Ovary (tissue), 9 donors: ENCODE measurements around the gene BUD23. TPM values are rescaled to one million over a fixed set of nuclear protein-coding genes. Genes with fewer than 3 reads are reported as not detected.

ENCODE experiments used
- DNase-seq, 5 donors: peaks; one replicate each; pipeline ENCODE4 v3.0.0-alpha.2; 2019 to 2020
- H3K27ac ChIP-seq, 2 donors: fragments of 200-600 bp; one replicate each; pipeline versions ENCODE4 v1.5.1 to v1.8.0; 2019 to 2022
- H3K27me3 ChIP-seq: fragments of 200-600 bp; one replicate; pipeline ENCODE4 v1.8.0; 2022
- H3K36me3 ChIP-seq: fragments of 200-600 bp; sonication (generic); one replicate; pipeline ENCODE4 v1.5.1; 2019
- H3K4me1 ChIP-seq: one replicate; pipeline ENCODE4 v1.8.1; 2013; ENCODE audit warnings: mild to moderate bottlenecking, moderate library complexity; ENCODE audit not compliant: insufficient read depth
- H3K4me3 ChIP-seq: fragments of 200-600 bp; sonication (generic); one replicate; pipeline ENCODE4 v1.5.1; 2017
- H3K9me3 ChIP-seq, 2 donors: fragments of 200-600 bp in 1 of 2; sonication (generic) in 1 of 2; one replicate each; pipeline versions ENCODE4 v1.5.1 to v1.8.1; 2013 to 2019; ENCODE audit warnings: mild to moderate bottlenecking in 1 of 2, moderate library complexity in 1 of 2
- EP300 ChIP-seq: sonication (generic); formaldehyde crosslinking; IDR thresholded peaks from one replicate; pipeline ENCODE4 v1.6.1; 2017; ENCODE audit warnings: antibody characterized with exemption
- POLR2A ChIP-seq: fragments of 450-650 bp; IDR thresholded peaks from one replicate; pipeline ENCODE4 v1.6.1; 2017; ENCODE audit warnings: antibody characterized with exemption, mild to moderate bottlenecking, moderate library complexity
- WGBS, 3 donors: extraction: QIAGEN DNeasy Blood & Tissue Kit in 1 of 3; methylation state at CpG; one replicate each; pipeline versions ENCODE4 v1.1.5 to v1.1.7; 2013 to 2017; 5-methylcytosine and 5-hydroxymethylcytosine counted together
- intact Hi-C, 4 donors: fragments of 100-400 bp; cut with DNase I; formaldehyde crosslinking; loops; one replicate each; pipeline versions ENCODE4 v1.11.0 to v1.15.1; 2022 to 2023
- polyA plus RNA-seq, 2 donors: library from polyadenylated mRNA; stranded (reverse); fragments of 200-250 nt in 1 of 2; fragments of 350-450 nt in 1 of 2; fragmentation: Illumina TruSeq in 1 of 2; extraction: RNeasy Lipid Tissue Mini Kit (QIAGEN cat#74804) in 1 of 2; gene quantifications; one replicate each; pipeline ENCODE4 v1.2.3, GENCODE V29; 2013 to 2014
- total RNA-seq, 7 donors: library from RNA; depleted of rRNA in 2 of 7; stranded (reverse); fragments of >200 nt in 2 of 7; fragmentation: NEBNext Ultra II Directional in 3 of 7; extraction: Animal tissue kit (Norgen Biotek cat#: 25700) in 3 of 7; gene quantifications; one replicate each; pipeline versions ENCODE4 v1.1.0 to v1.2.4, GENCODE V29; 2016 to 2023
- TF ChIP-seq, protein P1 (sequence below), 3 donors: fragments of 450-650 bp in 2 of 3; fragments of 200-600 bp in 1 of 3; IDR thresholded peaks; one replicate each; pipeline versions ENCODE4 v1.5.1 to v1.8.0; 2016 to 2022; ENCODE audit warnings: antibody characterized with exemption in 3 of 3, mild to moderate bottlenecking in 1 of 3
- donor health status: DM: no; HTN: no; CAD: no; lungs with moderate emphysema.
- donor health status: DM: no; HTN: no; CAD: no.
- donor health status: Bipolar disorder and iron deficiency.
- donor health status: DM: yes; HTN: yes; CAD: no.
- donor health status: DM: no; HTN: no; CAD: no.
- donor health status: DM: yes; HTN: yes; CAD: no.

Gene BUD23
- total and polyA plus RNA-seq, 9 donors, result 19.8 to 62.9 (median 52.3) TPM

DNA sequence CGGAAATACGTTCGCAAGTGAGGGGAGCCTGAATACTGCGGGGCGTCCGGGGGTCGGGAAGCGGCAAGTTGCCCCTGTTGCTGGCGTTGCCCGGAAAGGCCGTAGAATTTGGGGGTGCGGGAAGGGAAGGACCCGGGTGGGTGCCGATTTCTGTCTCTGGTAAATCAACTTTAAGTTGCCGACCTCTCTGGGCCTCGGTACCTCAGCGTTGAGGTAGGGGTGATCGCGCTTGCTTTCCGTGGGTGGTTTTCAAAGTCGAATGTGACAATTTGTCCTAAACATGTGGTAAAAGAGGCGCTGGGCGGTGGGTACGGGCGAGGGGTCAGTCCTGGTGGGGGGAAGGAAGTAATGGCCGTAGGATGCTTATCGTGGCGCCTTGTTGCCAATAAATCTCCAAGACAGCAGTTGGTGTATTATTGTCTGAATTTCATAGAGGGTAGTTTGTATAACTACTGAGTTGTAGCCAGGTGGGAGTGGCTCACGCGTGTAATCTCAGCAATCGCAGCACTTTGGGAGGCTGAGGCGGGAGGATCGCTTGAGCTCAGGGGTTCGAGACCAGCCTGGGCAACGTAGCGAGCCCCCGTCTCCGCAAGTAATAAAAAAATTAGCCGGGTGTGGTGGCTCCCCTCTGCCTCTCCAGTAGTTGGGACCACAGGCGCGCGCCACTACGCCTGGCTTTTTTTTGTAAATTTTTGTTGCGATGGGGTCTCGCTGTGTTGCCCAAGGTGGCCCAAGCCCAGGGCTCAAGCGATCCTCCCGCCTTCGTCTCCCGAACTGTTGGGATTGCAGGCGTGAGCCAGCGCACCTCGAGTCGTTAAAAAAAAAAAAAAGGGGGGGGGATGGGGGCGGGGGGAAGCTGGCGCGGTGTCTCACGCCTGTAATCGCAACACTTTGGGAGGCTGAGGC lies 644 bp downstream of the BUD23 start:
- H3K36me3 ChIP-seq, result no peaks in the 10 kb centered on the region
- peak in 1 of 5 donors; percentile 18 for DNase-seq
- H3K9me3 ChIP-seq, result no peaks in the 10 kb centered on the region
- H3K4me1 ChIP-seq, result peaks cover 17% of the 10 kb centered on the region
- H3K27me3 ChIP-seq, result no peaks in the 10 kb centered on the region
- intact Hi-C loops, result loop anchor here in 1 of 4 donors (10.0 kb wide), 1 partner anchor 571 kb away; the partner anchor contains the start of gene RFC2
- TF ChIP-seq EP300 (no peak), POLR2A (no peak)
- TF ChIP-seq, protein P1, sequence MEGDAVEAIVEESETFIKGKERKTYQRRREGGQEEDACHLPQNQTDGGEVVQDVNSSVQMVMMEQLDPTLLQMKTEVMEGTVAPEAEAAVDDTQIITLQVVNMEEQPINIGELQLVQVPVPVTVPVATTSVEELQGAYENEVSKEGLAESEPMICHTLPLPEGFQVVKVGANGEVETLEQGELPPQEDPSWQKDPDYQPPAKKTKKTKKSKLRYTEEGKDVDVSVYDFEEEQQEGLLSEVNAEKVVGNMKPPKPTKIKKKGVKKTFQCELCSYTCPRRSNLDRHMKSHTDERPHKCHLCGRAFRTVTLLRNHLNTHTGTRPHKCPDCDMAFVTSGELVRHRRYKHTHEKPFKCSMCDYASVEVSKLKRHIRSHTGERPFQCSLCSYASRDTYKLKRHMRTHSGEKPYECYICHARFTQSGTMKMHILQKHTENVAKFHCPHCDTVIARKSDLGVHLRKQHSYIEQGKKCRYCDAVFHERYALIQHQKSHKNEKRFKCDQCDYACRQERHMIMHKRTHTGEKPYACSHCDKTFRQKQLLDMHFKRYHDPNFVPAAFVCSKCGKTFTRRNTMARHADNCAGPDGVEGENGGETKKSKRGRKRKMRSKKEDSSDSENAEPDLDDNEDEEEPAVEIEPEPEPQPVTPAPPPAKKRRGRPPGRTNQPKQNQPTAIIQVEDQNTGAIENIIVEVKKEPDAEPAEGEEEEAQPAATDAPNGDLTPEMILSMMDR (IDR thresholded peaks at IDR 0.05), result no peak
- 19 to 23% (median 22%) methylated on average over 58 of the region's 58 CpGs for WGBS, 3 donors
- peak overlapping the region in 1 of 2 donors; percentile 19 for H3K27ac ChIP-seq
- H3K4me3 ChIP-seq, result peak overlapping the region; percentile 89

- 93 to 94% (median 93%) methylated on average over 18 of the region's 18 CpGs for WGBS, 3 donors
- intact Hi-C loops, result loop anchor here in 1 of 4 donors (10.0 kb wide), 1 partner anchor 569 kb away; the partner anchor contains the start of gene RFC2
- Histone ChIP-seq H3K36me3 (no peaks in the 10 kb centered on the region), H3K4me1 (peaks cover 17% of the 10 kb centered on the region), H3K4me3 (no peak overlapping the region), H3K27ac (no peak overlapping the region), H3K9me3 (no peaks in the 10 kb centered on the region), H3K27me3 (no peaks in the 10 kb centered on the region)
- TF ChIP-seq EP300 (no peak), POLR2A (no peak)
- TF ChIP-seq, protein P1 (IDR thresholded peaks at IDR 0.05), result no peak
- no peak for DNase-seq
Measured at GRCh38 chr7:73685311-73685710, 1.9 kb downstream of the BUD23 start.

DNA sequence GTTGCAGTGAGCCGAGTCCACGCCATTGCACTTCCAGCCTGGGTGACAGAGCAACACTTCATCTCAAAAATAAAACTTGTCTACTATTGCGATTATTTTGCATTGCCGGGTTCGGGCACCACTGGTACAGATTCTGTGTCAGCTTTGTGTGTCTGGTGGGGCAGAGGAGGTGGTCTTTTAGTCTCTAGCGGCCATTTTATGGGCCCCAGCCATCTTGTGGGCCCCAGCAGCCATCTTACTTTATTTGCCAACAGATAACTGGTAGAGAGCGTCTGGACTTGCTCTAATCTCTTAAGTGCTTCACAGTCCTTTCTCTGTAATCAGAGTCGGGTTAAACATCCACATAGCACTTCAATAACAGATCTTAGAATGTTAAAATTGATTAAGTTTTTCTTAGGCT lies 4.9 kb downstream of the BUD23 start:
- intact Hi-C loops, result loop anchor here in 1 of 4 donors (10.0 kb wide), 1 partner anchor 567 kb away; the partner anchor contains the start of gene RFC2
- H3K36me3 ChIP-seq, result no peaks in the 10 kb centered on the region
- no peak for DNase-seq

DNA sequence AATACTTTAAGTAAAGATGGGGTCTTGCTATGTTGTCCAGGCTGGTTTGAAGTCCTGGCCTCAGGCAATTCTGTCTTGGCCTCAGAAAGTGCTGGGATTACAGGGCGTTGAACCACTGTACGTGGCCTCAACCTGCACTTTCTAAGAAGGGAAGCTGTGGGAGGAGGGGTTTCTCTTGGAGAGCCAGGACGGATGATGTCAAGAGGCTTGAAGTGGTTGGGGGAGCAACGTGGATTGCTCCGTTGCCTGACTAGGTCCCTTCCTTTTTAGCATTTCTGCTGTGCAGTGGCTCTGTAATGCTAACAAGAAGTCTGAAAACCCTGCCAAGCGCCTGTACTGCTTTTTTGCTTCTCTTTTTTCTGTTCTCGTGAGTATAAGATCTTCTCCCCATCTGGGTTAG lies 7.2 kb downstream of the BUD23 start:
- WGBS, 3 donors, result 80 to 87% (median 84%) methylated on average over 7 of the region's 7 CpGs
- Histone ChIP-seq H3K9me3 (no peaks in the 10 kb centered on the region), H3K4me3 (no peak overlapping the region), H3K27me3 (no peaks in the 10 kb centered on the region), H3K4me1 (no peaks in the 10 kb centered on the region), H3K36me3 (no peaks in the 10 kb centered on the region), H3K27ac (no peak overlapping the region)
- no peak for TF ChIP-seq EP300
- no peak for TF ChIP-seq POLR2A
- TF ChIP-seq, protein P1 (IDR thresholded peaks at IDR 0.05), result no peak
- intact Hi-C loops, result no loop called here
- DNase-seq, result no peak

More for the DNA sequence above, 4.9 kb downstream of the BUD23 start:
- WGBS, 3 donors, result 89 to 94% (median 92%) methylated on average over 8 of the region's 8 CpGs
- TF ChIP-seq POLR2A (no peak), EP300 (no peak)
- TF ChIP-seq, protein P1 (IDR thresholded peaks at IDR 0.05), result no peak
- Histone ChIP-seq H3K4me3 (no peak overlapping the region), H3K27ac (no peak overlapping the region), H3K27me3 (no peaks in the 10 kb centered on the region), H3K4me1 (peaks cover 3% of the 10 kb centered on the region), H3K9me3 (no peaks in the 10 kb centered on the region)
